HepG2 (cell line): ENCODE measurements around the gene LTBR. TPM values are rescaled to one million over a fixed set of nuclear protein-coding genes. Genes with fewer than 3 reads are reported as not detected.

ENCODE experiments used
- CHD4 ChIP-seq: fragments of 200-600 bp; sonication (generic); IDR thresholded peaks from 2 replicates; pipeline ENCODE4 v1.7.0; 2017; ENCODE audit warnings: mild to moderate bottlenecking, low read length, borderline replicate concordance
- ERF ChIP-seq: IDR thresholded peaks from 2 replicates; pipeline ENCODE4 v1.6.1; 2018; ENCODE audit warnings: missing biosample characterization, missing genetic modification reagents
- FOXK1 ChIP-seq: sonication (generic); formaldehyde crosslinking; IDR thresholded peaks from 2 replicates; pipeline ENCODE4 v1.4.0; 2020; ENCODE audit warnings: low read depth, missing genetic modification reagents, borderline replicate concordance
- GLI4 ChIP-seq: sonication (generic); formaldehyde crosslinking; IDR thresholded peaks from 2 replicates; pipeline ENCODE4 v1.5.1; 2020; ENCODE audit warnings: missing genetic modification reagents, mild to moderate bottlenecking, moderate library complexity, borderline replicate concordance
- HES4 ChIP-seq: sonication (generic); formaldehyde crosslinking; IDR thresholded peaks from 2 replicates; pipeline ENCODE4 v1.9.0; 2021; ENCODE audit warnings: mild to moderate bottlenecking, missing genetic modification reagents, borderline replicate concordance
- MIER2 ChIP-seq: IDR thresholded peaks from 2 replicates; pipeline ENCODE4 v1.6.1; 2016; ENCODE audit warnings: missing biosample characterization, missing genetic modification reagents
- NFRKB ChIP-seq: fragments of 450-650 bp; IDR thresholded peaks from 2 replicates; pipeline ENCODE4 v1.6.1; 2017
- RARA ChIP-seq: IDR thresholded peaks from 2 replicates; pipeline ENCODE4 v1.6.1; 2016; ENCODE audit warnings: missing genetic modification reagents, missing compliant biosample characterization
- SMAD3 ChIP-seq: sonication (generic); formaldehyde crosslinking; IDR thresholded peaks from 2 replicates; pipeline ENCODE4 v1.4.0; 2020; ENCODE audit warnings: missing genetic modification reagents
- TBX2 ChIP-seq: sonication (generic); formaldehyde crosslinking; IDR thresholded peaks from 2 replicates; pipeline ENCODE4 v1.5.0; 2020; ENCODE audit warnings: missing genetic modification reagents, mild to moderate bottlenecking, borderline replicate concordance
- TCF12 ChIP-seq, 2 experiments: fragments of 450-650 bp in 1 of 2; sonication (generic) in 1 of 2; formaldehyde crosslinking in 1 of 2; IDR thresholded peaks; 2 replicates each; pipeline versions ENCODE4 v1.6.1 to v1.8.0; 2017 to 2022; ENCODE audit warnings: antibody characterized with exemption in 1 of 2, mild to moderate bottlenecking in 1 of 2, missing genetic modification reagents in 1 of 2, moderate library complexity in 1 of 2
- ZNF761 ChIP-seq: sonication (generic); formaldehyde crosslinking; conservative IDR thresholded peaks from 2 replicates; pipeline ENCODE4 v1.4.0; 2020; ENCODE audit warnings: mild to moderate bottlenecking, missing genetic modification reagents
- polyA plus RNA-seq, 8 experiments: library from polyadenylated mRNA; depleted of rRNA in 3 of 8; stranded (reverse) in 7 of 8; unstranded in 1 of 8; fragments of >200 nt; fragmentation: Illumina TruSeq in 4 of 8; extraction: Trizol in 4 of 8; gene quantifications; 2 replicates each; pipeline versions ENCODE4 v1.2.1 to v1.2.3, GENCODE V29; 2011 to 2016; ENCODE audit warnings: low read depth in 4 of 8, missing spikeins in 1 of 8, mixed read lengths in 1 of 8; ENCODE audit not compliant: insufficient read depth in 1 of 8
- total RNA-seq, 5 experiments: library from RNA; depleted of rRNA; stranded (reverse); fragments of >200 nt; fragmentation: Illumina TruSeq; extraction: Trizol; gene quantifications; 2 replicates each; pipeline ENCODE4 v1.2.3, GENCODE V29; 2016; ENCODE audit warnings: low read depth in 1 of 5
- TF ChIP-seq, protein P1 (sequence below): sonication (generic); formaldehyde crosslinking; IDR thresholded peaks from 2 replicates; pipeline ENCODE4 v1.5.0; 2020; ENCODE audit warnings: missing genetic modification reagents, mild to moderate bottlenecking, borderline replicate concordance
- TF ChIP-seq, protein P2 (sequence below): conservative IDR thresholded peaks from 2 replicates; pipeline ENCODE4 v1.6.1; 2018; ENCODE audit warnings: missing genetic modification reagents
- TF ChIP-seq, protein P3 (sequence below): sonication (generic); formaldehyde crosslinking; IDR thresholded peaks from 2 replicates; pipeline ENCODE4 v1.4.0; 2020; ENCODE audit warnings: missing genetic modification reagents
- TF ChIP-seq, protein P4 (sequence below): sonication (generic); formaldehyde crosslinking; IDR thresholded peaks from 2 replicates; pipeline ENCODE4 v1.5.1; 2020; ENCODE audit warnings: missing genetic modification reagents, mild to moderate bottlenecking, borderline replicate concordance
- TF ChIP-seq, protein P5 (sequence below): IDR thresholded peaks from 2 replicates; pipeline ENCODE4 v1.6.1; 2016
- TF ChIP-seq, protein P6 (sequence below): sonication (generic); formaldehyde crosslinking; IDR thresholded peaks from 2 replicates; pipeline ENCODE4 v1.4.0; 2020; ENCODE audit warnings: missing genetic modification reagents

Gene LTBR
- total and polyA plus RNA-seq, 2 of the 13 experiments (the other 11 are each of a cell fraction or from before 2014, with no cell fraction given) = 31.4 to 34.8 TPM

DNA sequence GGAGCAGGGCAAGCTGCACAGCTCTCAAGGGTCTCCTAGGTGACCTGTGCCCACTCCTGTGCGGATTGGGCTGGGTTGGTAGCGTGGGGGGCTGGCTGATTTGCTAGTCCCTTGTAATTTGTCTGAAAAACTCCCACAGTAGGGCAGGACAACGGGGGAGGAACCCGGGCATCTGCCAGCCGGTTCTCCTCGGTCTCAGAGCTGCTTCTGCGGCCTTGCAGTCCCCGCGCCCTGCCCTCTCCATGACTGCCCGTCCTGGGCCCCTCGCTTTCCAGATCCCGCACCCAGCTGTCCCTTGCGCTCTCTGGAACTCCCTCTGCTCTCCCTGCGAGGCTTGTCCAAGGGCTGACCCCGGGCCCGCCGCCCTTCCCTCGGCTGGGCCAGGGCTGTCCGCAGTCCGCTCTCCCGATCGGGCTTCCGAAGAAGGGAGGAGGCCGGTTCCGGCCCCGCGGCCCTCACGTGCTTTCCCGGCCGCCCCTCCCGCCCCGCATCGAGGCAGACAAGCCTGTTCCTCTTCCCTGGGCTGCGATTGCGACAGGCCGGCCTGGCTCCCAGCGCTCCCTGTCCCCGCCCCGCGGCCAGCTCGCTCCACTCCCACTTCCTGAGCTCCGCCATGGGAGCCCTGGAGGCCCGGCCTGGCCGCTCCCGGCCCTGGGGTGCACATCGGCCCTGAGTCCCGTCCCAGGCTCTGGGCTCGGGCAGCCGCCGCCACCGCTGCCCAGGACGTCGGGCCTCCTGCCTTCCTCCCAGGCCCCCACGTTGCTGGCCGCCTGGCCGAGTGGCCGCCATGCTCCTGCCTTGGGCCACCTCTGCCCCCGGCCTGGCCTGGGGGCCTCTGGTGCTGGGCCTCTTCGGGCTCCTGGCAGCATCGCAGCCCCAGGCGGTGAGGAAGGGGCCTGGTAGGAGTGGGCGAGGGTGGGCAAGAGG is at the start of gene LTBR (continued):
- TF ChIP-seq, protein P1, sequence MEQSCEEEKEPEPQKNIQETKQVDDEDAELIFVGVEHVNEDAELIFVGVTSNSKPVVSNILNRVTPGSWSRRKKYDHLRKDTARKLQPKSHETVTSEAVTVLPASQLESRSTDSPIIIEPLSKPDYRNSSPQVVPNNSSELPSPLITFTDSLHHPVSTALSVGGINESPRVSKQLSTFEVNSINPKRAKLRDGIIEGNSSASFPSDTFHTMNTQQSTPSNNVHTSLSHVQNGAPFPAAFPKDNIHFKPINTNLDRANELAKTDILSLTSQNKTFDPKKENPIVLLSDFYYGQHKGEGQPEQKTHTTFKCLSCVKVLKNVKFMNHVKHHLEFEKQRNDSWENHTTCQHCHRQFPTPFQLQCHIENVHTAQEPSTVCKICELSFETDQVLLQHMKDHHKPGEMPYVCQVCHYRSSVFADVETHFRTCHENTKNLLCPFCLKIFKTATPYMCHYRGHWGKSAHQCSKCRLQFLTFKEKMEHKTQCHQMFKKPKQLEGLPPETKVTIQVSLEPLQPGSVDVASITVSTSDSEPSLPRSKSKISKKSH (CRISPR knock-in tag) = peak; percentile 55; the same call in 1 of the 2 replicates
- TF ChIP-seq RARA (peak; percentile 81), SMAD3 (peak; percentile 49; the same call in 1 of the 2 replicates), HES4 (CRISPR knock-in tag) (peak; percentile 96), FOXK1 (peak; percentile 69), CHD4 (no peak), NFRKB (no peak), ZNF761 (CRISPR knock-in tag) (peak; percentile 88), TBX2 (CRISPR knock-in tag) (peak; percentile 96), TCF12 (IDR thresholded peaks at IDR 0.05) (no peak), TCF12 (CRISPR knock-in tag; IDR thresholded peaks at IDR 0.05) (peak; percentile 89; the same call in 1 of the 2 replicates), ERF (peak; percentile 95), GLI4 (CRISPR knock-in tag) (peak; percentile 79; the same call in 1 of the 2 replicates), MIER2 (CRISPR knock-in tag) (0 out of 2 replicates have a peak, but pooled peaks have one; percentile 56)
- TF ChIP-seq, protein P2, sequence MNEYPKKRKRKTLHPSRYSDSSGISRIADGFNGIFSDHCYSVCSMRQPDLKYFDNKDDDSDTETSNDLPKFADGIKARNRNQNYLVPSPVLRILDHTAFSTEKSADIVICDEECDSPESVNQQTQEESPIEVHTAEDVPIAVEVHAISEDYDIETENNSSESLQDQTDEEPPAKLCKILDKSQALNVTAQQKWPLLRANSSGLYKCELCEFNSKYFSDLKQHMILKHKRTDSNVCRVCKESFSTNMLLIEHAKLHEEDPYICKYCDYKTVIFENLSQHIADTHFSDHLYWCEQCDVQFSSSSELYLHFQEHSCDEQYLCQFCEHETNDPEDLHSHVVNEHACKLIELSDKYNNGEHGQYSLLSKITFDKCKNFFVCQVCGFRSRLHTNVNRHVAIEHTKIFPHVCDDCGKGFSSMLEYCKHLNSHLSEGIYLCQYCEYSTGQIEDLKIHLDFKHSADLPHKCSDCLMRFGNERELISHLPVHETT = peak; percentile 87; the same call in 1 of the 2 replicates
- TF ChIP-seq, protein P3, sequence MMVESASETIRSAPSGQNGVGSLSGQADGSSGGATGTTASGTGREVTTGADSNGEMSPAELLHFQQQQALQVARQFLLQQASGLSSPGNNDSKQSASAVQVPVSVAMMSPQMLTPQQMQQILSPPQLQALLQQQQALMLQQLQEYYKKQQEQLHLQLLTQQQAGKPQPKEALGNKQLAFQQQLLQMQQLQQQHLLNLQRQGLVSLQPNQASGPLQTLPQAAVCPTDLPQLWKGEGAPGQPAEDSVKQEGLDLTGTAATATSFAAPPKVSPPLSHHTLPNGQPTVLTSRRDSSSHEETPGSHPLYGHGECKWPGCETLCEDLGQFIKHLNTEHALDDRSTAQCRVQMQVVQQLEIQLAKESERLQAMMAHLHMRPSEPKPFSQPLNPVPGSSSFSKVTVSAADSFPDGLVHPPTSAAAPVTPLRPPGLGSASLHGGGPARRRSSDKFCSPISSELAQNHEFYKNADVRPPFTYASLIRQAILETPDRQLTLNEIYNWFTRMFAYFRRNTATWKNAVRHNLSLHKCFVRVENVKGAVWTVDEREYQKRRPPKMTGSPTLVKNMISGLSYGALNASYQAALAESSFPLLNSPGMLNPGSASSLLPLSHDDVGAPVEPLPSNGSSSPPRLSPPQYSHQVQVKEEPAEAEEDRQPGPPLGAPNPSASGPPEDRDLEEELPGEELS = peak; percentile 54
- TF ChIP-seq, protein P4, sequence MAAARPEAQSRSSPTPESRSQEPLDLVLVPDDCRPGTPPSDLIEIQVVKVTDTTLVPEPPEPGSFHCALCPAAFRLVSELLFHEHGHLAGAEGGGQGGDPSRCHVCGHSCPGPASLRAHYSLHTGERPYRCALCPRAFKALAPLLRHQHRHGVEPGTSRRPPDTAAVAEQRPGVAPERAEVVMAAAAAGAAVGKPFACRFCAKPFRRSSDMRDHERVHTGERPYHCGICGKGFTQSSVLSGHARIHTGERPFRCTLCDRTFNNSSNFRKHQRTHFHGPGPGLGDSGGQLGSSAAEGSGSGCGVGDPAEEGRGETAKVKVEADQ (CRISPR knock-in tag) = peak; percentile 67; the same call in 1 of the 2 replicates
- TF ChIP-seq, protein P5, sequence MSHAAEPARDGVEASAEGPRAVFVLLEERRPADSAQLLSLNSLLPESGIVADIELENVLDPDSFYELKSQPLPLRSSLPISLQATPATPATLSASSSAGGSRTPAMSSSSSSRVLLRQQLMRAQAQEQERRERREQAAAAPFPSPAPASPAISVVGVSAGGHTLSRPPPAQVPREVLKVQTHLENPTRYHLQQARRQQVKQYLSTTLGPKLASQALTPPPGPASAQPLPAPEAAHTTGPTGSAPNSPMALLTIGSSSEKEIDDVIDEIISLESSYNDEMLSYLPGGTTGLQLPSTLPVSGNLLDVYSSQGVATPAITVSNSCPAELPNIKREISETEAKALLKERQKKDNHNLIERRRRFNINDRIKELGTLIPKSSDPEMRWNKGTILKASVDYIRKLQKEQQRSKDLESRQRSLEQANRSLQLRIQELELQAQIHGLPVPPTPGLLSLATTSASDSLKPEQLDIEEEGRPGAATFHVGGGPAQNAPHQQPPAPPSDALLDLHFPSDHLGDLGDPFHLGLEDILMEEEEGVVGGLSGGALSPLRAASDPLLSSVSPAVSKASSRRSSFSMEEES (CRISPR knock-in tag) = peak; percentile 98
- TF ChIP-seq, protein P6, sequence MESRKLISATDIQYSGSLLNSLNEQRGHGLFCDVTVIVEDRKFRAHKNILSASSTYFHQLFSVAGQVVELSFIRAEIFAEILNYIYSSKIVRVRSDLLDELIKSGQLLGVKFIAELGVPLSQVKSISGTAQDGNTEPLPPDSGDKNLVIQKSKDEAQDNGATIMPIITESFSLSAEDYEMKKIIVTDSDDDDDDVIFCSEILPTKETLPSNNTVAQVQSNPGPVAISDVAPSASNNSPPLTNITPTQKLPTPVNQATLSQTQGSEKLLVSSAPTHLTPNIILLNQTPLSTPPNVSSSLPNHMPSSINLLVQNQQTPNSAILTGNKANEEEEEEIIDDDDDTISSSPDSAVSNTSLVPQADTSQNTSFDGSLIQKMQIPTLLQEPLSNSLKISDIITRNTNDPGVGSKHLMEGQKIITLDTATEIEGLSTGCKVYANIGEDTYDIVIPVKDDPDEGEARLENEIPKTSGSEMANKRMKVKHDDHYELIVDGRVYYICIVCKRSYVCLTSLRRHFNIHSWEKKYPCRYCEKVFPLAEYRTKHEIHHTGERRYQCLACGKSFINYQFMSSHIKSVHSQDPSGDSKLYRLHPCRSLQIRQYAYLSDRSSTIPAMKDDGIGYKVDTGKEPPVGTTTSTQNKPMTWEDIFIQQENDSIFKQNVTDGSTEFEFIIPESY (CRISPR knock-in tag) = no peak
